Gastrocnemius medialis (tissue), 4 donors: ENCODE measurements around the gene SMO. TPM values are rescaled to one million over a fixed set of nuclear protein-coding genes. Genes with fewer than 3 reads are reported as not detected.

Source experiments
- ATAC-seq, 2 donors: fragments of 150-250 bp; one replicate each; pipeline ENCODE4 v1.9.1; 2016
- DNase-seq, 2 donors: peaks; one replicate each; pipeline ENCODE4 v3.0.0-alpha.2; 2019
- H3K27ac ChIP-seq, 4 donors: fragments of 200-600 bp; sonication (generic); 1 replicate in 1 of 4; 2 replicates in 3 of 4; pipeline ENCODE4 v1.5.1; 2016 to 2018; ENCODE audit warnings: mild to moderate bottlenecking in 2 of 4, moderate library complexity in 1 of 4
- H3K27me3 ChIP-seq, 3 donors: fragments of 200-600 bp; sonication (generic) in 2 of 3; 1 replicate in 1 of 3; 2 replicates in 2 of 3; pipeline versions ENCODE4 v1.5.1 to v1.6.0; 2016 to 2019; ENCODE audit warnings: mild to moderate bottlenecking in 1 of 3, moderate library complexity in 1 of 3
- H3K36me3 ChIP-seq, 2 donors: fragments of 200-600 bp; sonication (generic) in 1 of 2; one replicate each; pipeline ENCODE4 v1.5.1; 2017 to 2018
- H3K4me1 ChIP-seq, 2 donors: fragments of 200-600 bp; sonication (generic) in 1 of 2; one replicate each; pipeline ENCODE4 v1.5.1; 2016 to 2017; ENCODE audit warnings: mild to moderate bottlenecking in 2 of 2
- H3K4me3 ChIP-seq, 4 donors: fragments of 200-600 bp; sonication (generic) in 3 of 4; 1 replicate in 1 of 4; 2 replicates in 3 of 4; pipeline ENCODE4 v1.5.1; 2016 to 2019; ENCODE audit warnings: mild to moderate bottlenecking in 2 of 4
- H3K9me3 ChIP-seq, 3 donors: fragments of 200-600 bp; sonication (generic) in 2 of 3; 1 replicate in 1 of 3; 2 replicates in 2 of 3; pipeline ENCODE4 v1.5.1; 2016 to 2019
- POLR2A ChIP-seq, 2 donors: fragments of 450-650 bp; IDR thresholded peaks; one replicate each; pipeline ENCODE4 v1.6.1; 2017; ENCODE audit warnings: antibody characterized with exemption in 2 of 2, mild to moderate bottlenecking in 2 of 2, moderate library complexity in 2 of 2
- in situ Hi-C, 4 donors: fragments of 200-750 bp; cut with MboI; loops; one replicate each; pipeline versions ENCODE4 v1.15.0 to v1.8.0; 2017; ENCODE audit warnings: low sequenced_read_pairs in 4 of 4
- intact Hi-C: fragments of 100-400 bp; cut with DNase I; formaldehyde crosslinking; loops from one replicate; pipeline ENCODE4 v1.15.1; 2023; ENCODE audit warnings: low total_unique reads
- total RNA-seq, 4 donors: library from RNA; depleted of rRNA; stranded (reverse); fragments of >200 nt; gene quantifications; one replicate each; pipeline versions ENCODE4 v1.1.0 to v1.2.3, GENCODE V29; 2016
- TF ChIP-seq, protein P1 (sequence below), 5 experiments: fragments of 450-650 bp in 3 of 5; fragments of 200-600 bp in 2 of 5; sonication (generic) in 2 of 5; IDR thresholded peaks in 4 of 5; conservative IDR thresholded peaks in 1 of 5; 1 replicate in 4 of 5; 2 replicates in 1 of 5; pipeline ENCODE4 v1.5.1; 2016 to 2019; ENCODE audit warnings: antibody characterized with exemption in 5 of 5, mild to moderate bottlenecking in 3 of 5, moderate library complexity in 3 of 5

Gene SMO
- total RNA-seq, 4 donors from 2014 or later = 1.1 to 1.6 (median 1.2) TPM

- DNase-seq (no peak), ATAC-seq (no peak)
- Histone ChIP-seq H3K27ac (no peak overlapping the region), H3K9me3 (no peaks in the 10 kb centered on the region), H3K27me3 (no peaks in the 10 kb centered on the region), H3K4me1 (peaks cover 29 to 38% of the 10 kb centered on the region in 2 donors), H3K4me3 (no peak overlapping the region), H3K36me3 (no peaks in the 10 kb centered on the region)
- intact Hi-C loops (no loop called here), in situ Hi-C loops (no loop called here)
- TF ChIP-seq, protein P1, sequence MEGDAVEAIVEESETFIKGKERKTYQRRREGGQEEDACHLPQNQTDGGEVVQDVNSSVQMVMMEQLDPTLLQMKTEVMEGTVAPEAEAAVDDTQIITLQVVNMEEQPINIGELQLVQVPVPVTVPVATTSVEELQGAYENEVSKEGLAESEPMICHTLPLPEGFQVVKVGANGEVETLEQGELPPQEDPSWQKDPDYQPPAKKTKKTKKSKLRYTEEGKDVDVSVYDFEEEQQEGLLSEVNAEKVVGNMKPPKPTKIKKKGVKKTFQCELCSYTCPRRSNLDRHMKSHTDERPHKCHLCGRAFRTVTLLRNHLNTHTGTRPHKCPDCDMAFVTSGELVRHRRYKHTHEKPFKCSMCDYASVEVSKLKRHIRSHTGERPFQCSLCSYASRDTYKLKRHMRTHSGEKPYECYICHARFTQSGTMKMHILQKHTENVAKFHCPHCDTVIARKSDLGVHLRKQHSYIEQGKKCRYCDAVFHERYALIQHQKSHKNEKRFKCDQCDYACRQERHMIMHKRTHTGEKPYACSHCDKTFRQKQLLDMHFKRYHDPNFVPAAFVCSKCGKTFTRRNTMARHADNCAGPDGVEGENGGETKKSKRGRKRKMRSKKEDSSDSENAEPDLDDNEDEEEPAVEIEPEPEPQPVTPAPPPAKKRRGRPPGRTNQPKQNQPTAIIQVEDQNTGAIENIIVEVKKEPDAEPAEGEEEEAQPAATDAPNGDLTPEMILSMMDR (IDR thresholded peaks at IDR 0.05 in 4 of 5, conservative IDR thresholded peaks at IDR 0.05 in 1 of 5) = no peak
- TF ChIP-seq POLR2A (IDR thresholded peaks at IDR 0.05) = no peak
These were observed 43.2 kb downstream of the SMO start for GRCh38 chr7:129231666-129232065.

- no peaks in the 10 kb centered on the region for H3K36me3 ChIP-seq
- H3K27me3 ChIP-seq = no peaks in the 10 kb centered on the region
- no peak for TF ChIP-seq POLR2A (IDR thresholded peaks at IDR 0.05)
- H3K4me1 ChIP-seq = peaks cover 0 to 7% of the 10 kb centered on the region in 2 donors
- no peak overlapping the region for H3K4me3 ChIP-seq
- ATAC-seq (peak in 1 of 2 donors; percentile 39), DNase-seq (peak in 1 of 2 donors; percentile 22)
- H3K27ac ChIP-seq = no peak overlapping the region
- in situ Hi-C loops = no loop called here
- intact Hi-C loops = no loop called here
- no peaks in the 10 kb centered on the region for H3K9me3 ChIP-seq
These were observed 50.1 kb downstream of the SMO start for GRCh38 chr7:129238546-129238945.

GRCh38 chr7:129240119-129240820 is 51.8 kb downstream of the SMO start:
- in situ Hi-C loops = no loop called here
- H3K9me3 ChIP-seq = no peaks in the 10 kb centered on the region
- peak in 1 of 2 donors; percentile 42 for ATAC-seq
- TF ChIP-seq, protein P1 (IDR thresholded peaks at IDR 0.05 in 4 of 5, conservative IDR thresholded peaks at IDR 0.05 in 1 of 5) = no peak
- TF ChIP-seq POLR2A (IDR thresholded peaks at IDR 0.05) = no peak
- no peak overlapping the region for H3K27ac ChIP-seq
- H3K36me3 ChIP-seq = no peaks in the 10 kb centered on the region
- H3K27me3 ChIP-seq = no peaks in the 10 kb centered on the region
- no peak overlapping the region for H3K4me3 ChIP-seq
- H3K4me1 ChIP-seq = peaks cover 0 to 7% of the 10 kb centered on the region in 2 donors
- DNase-seq = no peak
- intact Hi-C loops = no loop called here

- intact Hi-C loops (no loop called here), in situ Hi-C loops (no loop called here)
- H3K9me3 ChIP-seq = no peaks in the 10 kb centered on the region
- H3K27ac ChIP-seq = no peak overlapping the region
- H3K27me3 ChIP-seq = no peaks in the 10 kb centered on the region
- no peaks in the 10 kb centered on the region for H3K36me3 ChIP-seq
- no peak overlapping the region for H3K4me3 ChIP-seq
- no peaks in the 10 kb centered on the region for H3K4me1 ChIP-seq
- ATAC-seq = no peak
- TF ChIP-seq, protein P1 (IDR thresholded peaks at IDR 0.05 in 4 of 5, conservative IDR thresholded peaks at IDR 0.05 in 1 of 5) = no peak
- TF ChIP-seq POLR2A (IDR thresholded peaks at IDR 0.05) = no peak
- no peak for DNase-seq
These were observed 55.8 kb downstream of the SMO start for GRCh38 chr7:129244220-129244619.

GRCh38 chr7:129245533-129245932 is 57.1 kb downstream of the SMO start:
- no peak for ATAC-seq
- H3K9me3 ChIP-seq = no peaks in the 10 kb centered on the region
- H3K4me1 ChIP-seq = no peaks in the 10 kb centered on the region
- in situ Hi-C loops (no loop called here), intact Hi-C loops (no loop called here)
- no peaks in the 10 kb centered on the region for H3K36me3 ChIP-seq
- H3K4me3 ChIP-seq = no peak overlapping the region
- H3K27ac ChIP-seq = no peak overlapping the region
- no peak for DNase-seq
- H3K27me3 ChIP-seq = no peaks in the 10 kb centered on the region
- TF ChIP-seq POLR2A (IDR thresholded peaks at IDR 0.05) = no peak
- TF ChIP-seq, protein P1 (IDR thresholded peaks at IDR 0.05 in 4 of 5, conservative IDR thresholded peaks at IDR 0.05 in 1 of 5) = no peak
